Activated T-helper 17 cell treated with anti-CD3 and anti-CD28 coated beads, Interleukin-2, amount 50 U/mL, for 72 hours (primary cell): ENCODE measurements around the gene PGM1. TPM values are rescaled to one million over a fixed set of nuclear protein-coding genes. Genes with fewer than 3 reads are reported as not detected.

Source experiments
- ATAC-seq: fragments of 150-1000 bp; cut with Tn5 transposase; replicated peaks from 2 replicates; pipeline ENCODE4 v1.10.0; 2021; ENCODE audit warnings: mild to moderate bottlenecking, moderate library complexity
- H3K27ac Mint-ChIP-seq: one replicate; pipeline ENCODE4 v1.8.0; 2022; ENCODE audit warnings: mixed read lengths
- H3K27me3 Mint-ChIP-seq: one replicate; pipeline ENCODE4 v1.8.0; 2022; ENCODE audit warnings: mixed read lengths
- H3K36me3 Mint-ChIP-seq: one replicate; pipeline ENCODE4 v1.8.0; 2022; ENCODE audit warnings: low read depth, mild to moderate bottlenecking, mixed read lengths
- H3K4me1 Mint-ChIP-seq: one replicate; pipeline ENCODE4 v1.8.0; 2022; ENCODE audit warnings: mixed read lengths
- H3K4me3 Mint-ChIP-seq: one replicate; pipeline ENCODE4 v1.8.0; 2022; ENCODE audit warnings: mild to moderate bottlenecking, mixed read lengths
- H3K9me3 Mint-ChIP-seq: one replicate; pipeline ENCODE4 v1.8.0; 2022; ENCODE audit warnings: mixed read lengths
- total RNA-seq, 2 donors: library from RNA; stranded (reverse); gene quantifications; one replicate each; pipeline ENCODE4 v1.2.3, GENCODE V29; 2022

Gene PGM1
- total RNA-seq, 2 donors from 2014 or later: 34.8 to 42.7 TPM

- peak; percentile 38 for ATAC-seq
- no peak overlapping the region for H3K4me3 Mint-ChIP-seq
- no peaks in the 10 kb centered on the region for H3K36me3 Mint-ChIP-seq
- H3K27ac Mint-ChIP-seq: no peak overlapping the region
- no peaks in the 10 kb centered on the region for H3K27me3 Mint-ChIP-seq
- no peaks in the 10 kb centered on the region for H3K9me3 Mint-ChIP-seq
- peaks cover 3% of the 10 kb centered on the region for H3K4me1 Mint-ChIP-seq
Measured at GRCh38 chr1:63674238-63674864, 81.1 kb downstream of the PGM1 start.

DNA sequence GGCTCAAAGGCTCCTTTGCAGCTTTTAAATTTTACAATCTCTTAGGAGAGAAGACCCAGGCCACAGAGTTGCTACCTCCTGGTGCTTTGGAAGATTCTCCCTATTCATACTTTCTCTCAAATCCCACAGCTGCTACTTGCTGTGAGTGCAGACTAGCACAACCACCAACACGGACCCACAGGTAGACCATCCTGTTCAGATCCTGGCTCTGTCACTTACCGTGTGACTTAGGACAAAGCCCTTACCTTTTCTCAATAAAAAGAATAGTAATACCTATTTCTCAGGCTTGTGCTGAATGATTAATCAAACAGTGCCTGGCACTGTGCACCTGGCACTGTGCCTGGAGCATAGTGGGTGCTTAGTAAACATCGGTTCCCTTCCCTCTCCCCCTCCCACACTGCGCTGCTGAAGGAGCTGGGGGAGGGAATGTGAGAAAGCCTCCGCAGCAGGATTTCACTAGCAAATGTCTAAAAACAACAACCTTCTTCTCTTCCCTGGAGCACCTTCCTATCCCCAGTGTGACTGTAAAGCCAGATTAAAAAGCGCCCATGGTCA, 81.7 kb downstream of the PGM1 start:
- Mint-ChIP-seq H3K36me3 (no peaks in the 10 kb centered on the region), H3K4me3 (no peak overlapping the region), H3K9me3 (no peaks in the 10 kb centered on the region), H3K27ac (no peak overlapping the region), H3K4me1 (peaks cover 3% of the 10 kb centered on the region), H3K27me3 (no peaks in the 10 kb centered on the region)
- no peak for ATAC-seq

DNA sequence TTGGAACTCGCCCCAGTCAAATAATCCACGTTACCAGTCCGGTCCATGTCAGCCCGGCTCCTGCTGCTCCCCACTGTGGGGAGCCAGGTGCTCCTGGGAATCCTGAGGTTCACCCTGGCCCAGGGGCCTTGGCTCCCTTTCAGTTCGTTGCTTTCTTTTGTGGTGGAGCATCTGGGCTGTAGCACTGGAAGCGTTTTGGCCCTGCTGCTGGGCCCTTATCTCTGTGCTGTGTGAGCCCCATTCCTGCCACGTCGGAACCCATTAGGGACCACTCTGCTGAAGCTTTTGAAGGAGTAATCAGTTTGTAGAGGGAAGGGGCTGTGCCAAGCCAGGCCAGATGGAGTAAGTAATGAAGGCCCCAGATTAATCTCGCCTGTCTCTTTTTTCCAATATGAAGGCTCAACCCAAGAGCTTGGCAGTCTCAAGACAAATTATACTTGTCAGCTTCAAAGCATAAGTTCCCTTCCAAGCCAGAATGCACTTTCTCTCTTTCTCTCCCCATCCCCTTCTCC, 82.3 kb downstream of the PGM1 start:
- H3K9me3 Mint-ChIP-seq: no peaks in the 10 kb centered on the region
- no peak for ATAC-seq
- H3K27me3 Mint-ChIP-seq: no peaks in the 10 kb centered on the region
- H3K4me1 Mint-ChIP-seq: peaks cover 3% of the 10 kb centered on the region
- no peak overlapping the region for H3K27ac Mint-ChIP-seq
- no peaks in the 10 kb centered on the region for H3K36me3 Mint-ChIP-seq
- no peak overlapping the region for H3K4me3 Mint-ChIP-seq

DNA sequence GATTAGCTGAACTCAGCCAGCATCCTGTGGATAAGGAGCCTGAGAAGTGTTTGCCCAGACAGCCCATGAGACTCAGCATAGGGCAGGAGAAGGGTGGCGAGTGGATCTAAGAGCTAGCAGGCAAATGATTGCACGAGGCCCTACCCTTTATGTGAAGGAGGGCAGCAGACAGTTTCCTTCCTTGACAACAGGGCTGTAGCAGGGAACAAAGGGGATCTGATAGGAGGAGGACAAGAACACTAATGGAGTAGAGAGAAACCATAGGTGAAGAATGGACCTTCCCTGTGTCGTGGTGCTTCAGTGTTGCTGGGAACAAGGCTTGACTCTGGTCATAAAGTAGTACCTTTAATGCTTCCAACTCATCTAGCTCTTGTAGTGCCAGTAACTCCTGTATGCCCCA, 84.3 kb downstream of the PGM1 start:
- Mint-ChIP-seq H3K4me3 (no peak overlapping the region), H3K9me3 (no peaks in the 10 kb centered on the region), H3K27me3 (no peaks in the 10 kb centered on the region), H3K4me1 (peaks cover 3% of the 10 kb centered on the region), H3K27ac (no peak overlapping the region), H3K36me3 (no peaks in the 10 kb centered on the region)
- ATAC-seq: no peak

DNA sequence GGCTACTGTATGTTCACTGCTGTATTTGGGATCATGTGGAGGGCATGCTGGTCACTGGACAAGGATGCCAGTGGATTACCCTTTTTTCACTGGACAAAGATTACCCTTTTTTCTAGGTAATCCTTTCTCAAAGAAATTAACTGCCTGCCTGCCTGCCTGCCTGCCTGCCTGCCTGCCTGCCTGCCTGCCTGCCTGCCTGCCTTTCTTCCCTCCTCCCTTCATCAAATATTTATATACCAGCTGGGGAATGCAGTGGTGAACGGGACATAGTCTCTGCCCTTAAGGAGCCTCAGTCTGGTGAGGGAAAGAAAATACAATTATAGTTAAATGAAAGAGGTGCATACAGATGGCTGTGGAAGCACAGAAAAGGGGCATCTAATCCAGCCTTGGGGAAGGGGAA, 85.0 kb downstream of the PGM1 start:
- no peak overlapping the region for H3K4me3 Mint-ChIP-seq
- ATAC-seq: no peak
- no peak overlapping the region for H3K27ac Mint-ChIP-seq
- H3K27me3 Mint-ChIP-seq: no peaks in the 10 kb centered on the region
- no peaks in the 10 kb centered on the region for H3K9me3 Mint-ChIP-seq
- H3K36me3 Mint-ChIP-seq: no peaks in the 10 kb centered on the region
- H3K4me1 Mint-ChIP-seq: peaks cover 3% of the 10 kb centered on the region

- H3K27me3 Mint-ChIP-seq: no peaks in the 10 kb centered on the region
- H3K36me3 Mint-ChIP-seq: no peaks in the 10 kb centered on the region
- no peak overlapping the region for H3K27ac Mint-ChIP-seq
- peaks cover 3% of the 10 kb centered on the region for H3K4me1 Mint-ChIP-seq
- no peaks in the 10 kb centered on the region for H3K9me3 Mint-ChIP-seq
- H3K4me3 Mint-ChIP-seq: no peak overlapping the region
- no peak for ATAC-seq
Measured at GRCh38 chr1:63679076-63679475, 85.9 kb downstream of the PGM1 start.

DNA sequence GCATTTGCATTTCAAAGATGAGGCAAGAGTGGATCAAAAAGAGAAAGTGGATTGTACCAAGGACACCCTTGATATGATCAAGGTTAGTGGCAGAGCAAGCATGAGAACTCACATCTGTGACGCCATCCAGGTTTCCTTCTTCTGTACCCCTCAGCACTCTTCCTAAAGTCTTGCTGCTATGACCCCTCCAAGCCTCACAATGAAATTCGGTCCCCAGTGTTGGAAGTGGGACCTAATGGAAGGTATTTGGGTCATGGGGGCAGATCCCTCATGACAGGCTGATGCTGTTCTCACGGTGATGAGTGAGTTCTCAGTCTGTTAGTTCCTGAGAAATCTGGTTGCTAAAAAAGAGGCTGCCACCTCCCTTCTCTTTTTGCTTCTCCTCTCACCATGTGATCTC, 86.4 kb downstream of the PGM1 start:
- H3K27me3 Mint-ChIP-seq: no peaks in the 10 kb centered on the region

GRCh38 chr1:63682936-63683335, 89.7 kb downstream of the PGM1 start:
- no peak for ATAC-seq
- Mint-ChIP-seq H3K4me3 (no peak overlapping the region), H3K27ac (no peak overlapping the region), H3K4me1 (no peaks in the 10 kb centered on the region), H3K27me3 (peaks cover 6% of the 10 kb centered on the region), H3K36me3 (no peaks in the 10 kb centered on the region), H3K9me3 (no peaks in the 10 kb centered on the region)

More for the DNA sequence above, 86.4 kb downstream of the PGM1 start:
- H3K9me3 Mint-ChIP-seq: no peaks in the 10 kb centered on the region
- no peaks in the 10 kb centered on the region for H3K36me3 Mint-ChIP-seq
- no peaks in the 10 kb centered on the region for H3K4me1 Mint-ChIP-seq
- no peak overlapping the region for H3K27ac Mint-ChIP-seq
- no peak for ATAC-seq
- no peak overlapping the region for H3K4me3 Mint-ChIP-seq

GRCh38 chr1:63683759-63684158, 90.5 kb downstream of the PGM1 start:
- Mint-ChIP-seq H3K4me1 (no peaks in the 10 kb centered on the region), H3K36me3 (no peaks in the 10 kb centered on the region), H3K9me3 (no peaks in the 10 kb centered on the region), H3K27me3 (peaks cover 6% of the 10 kb centered on the region), H3K27ac (no peak overlapping the region), H3K4me3 (no peak overlapping the region)
- no peak for ATAC-seq

DNA sequence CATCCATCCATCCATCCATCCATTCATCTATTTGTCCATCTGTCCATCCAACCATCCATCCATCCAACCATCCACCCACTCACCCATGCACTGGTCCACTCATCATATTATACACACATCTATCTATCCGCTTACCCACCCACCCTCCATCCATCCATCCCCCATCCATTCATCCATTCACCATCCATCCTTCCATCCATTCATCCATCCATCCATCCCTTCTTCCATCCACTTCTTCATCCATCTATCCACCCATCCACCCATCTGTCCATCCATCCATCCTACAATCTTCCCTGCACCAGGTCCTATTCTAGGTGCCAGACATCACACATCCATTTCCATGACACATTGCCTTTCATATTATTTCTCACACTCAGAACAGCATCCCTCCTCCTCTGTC, 93.5 kb downstream of the PGM1 start:
- no peaks in the 10 kb centered on the region for H3K4me1 Mint-ChIP-seq
- no peak for ATAC-seq
- H3K36me3 Mint-ChIP-seq: no peaks in the 10 kb centered on the region
- peaks cover 6% of the 10 kb centered on the region for H3K27me3 Mint-ChIP-seq
- no peaks in the 10 kb centered on the region for H3K9me3 Mint-ChIP-seq
- H3K4me3 Mint-ChIP-seq: no peak overlapping the region
- no peak overlapping the region for H3K27ac Mint-ChIP-seq

GRCh38 chr1:63688302-63688890, 95.2 kb downstream of the PGM1 start:
- Mint-ChIP-seq H3K27ac (no peak overlapping the region), H3K36me3 (no peaks in the 10 kb centered on the region), H3K27me3 (peaks cover 6% of the 10 kb centered on the region), H3K4me3 (no peak overlapping the region), H3K9me3 (no peaks in the 10 kb centered on the region), H3K4me1 (no peaks in the 10 kb centered on the region)
- ATAC-seq: no peak

- no peak overlapping the region for H3K27ac Mint-ChIP-seq
Measured at GRCh38 chr1:63690966-63691700, 97.9 kb downstream of the PGM1 start.

GRCh38 chr1:63691701-63692425, 98.7 kb downstream of the PGM1 start:
- peaks cover 1% of the 10 kb centered on the region for H3K27me3 Mint-ChIP-seq
- no peaks in the 10 kb centered on the region for H3K36me3 Mint-ChIP-seq
- no peak overlapping the region for H3K4me3 Mint-ChIP-seq
- no peaks in the 10 kb centered on the region for H3K4me1 Mint-ChIP-seq
- H3K27ac Mint-ChIP-seq: no peak overlapping the region
- no peaks in the 10 kb centered on the region for H3K9me3 Mint-ChIP-seq
- no peak for ATAC-seq

More at GRCh38 chr1:63690966-63691700, 97.9 kb downstream of the PGM1 start:
- H3K4me3 Mint-ChIP-seq: no peak overlapping the region
- H3K27me3 Mint-ChIP-seq: peaks cover 6% of the 10 kb centered on the region
- H3K36me3 Mint-ChIP-seq: no peaks in the 10 kb centered on the region
- H3K4me1 Mint-ChIP-seq: no peaks in the 10 kb centered on the region
- H3K9me3 Mint-ChIP-seq: no peaks in the 10 kb centered on the region
- ATAC-seq: no peak

- no peaks in the 10 kb centered on the region for H3K27me3 Mint-ChIP-seq
- H3K4me1 Mint-ChIP-seq: no peaks in the 10 kb centered on the region
- H3K36me3 Mint-ChIP-seq: no peaks in the 10 kb centered on the region
- H3K4me3 Mint-ChIP-seq: no peak overlapping the region
- no peak overlapping the region for H3K27ac Mint-ChIP-seq
- ATAC-seq: no peak
- no peaks in the 10 kb centered on the region for H3K9me3 Mint-ChIP-seq
Measured at GRCh38 chr1:63693944-63694571, 100.8 kb downstream of the PGM1 start.
